ENCODE measurements around the gene PLCD4. TPM values are rescaled to one million over a fixed set of nuclear protein-coding genes. Genes with fewer than 3 reads are reported as not detected.
A peak's percentile ranks its signal among the peaks of the same experiment; 100 is the strongest.

The PLCD4 gene
- total and polyA plus RNA-seq, 10 of the 15 experiments (the other 5 are each of a cell fraction or from before 2014, with no cell fraction given), result under 0.01 to 1.5 (median 0.23) TPM; not detected in 2

DNA sequence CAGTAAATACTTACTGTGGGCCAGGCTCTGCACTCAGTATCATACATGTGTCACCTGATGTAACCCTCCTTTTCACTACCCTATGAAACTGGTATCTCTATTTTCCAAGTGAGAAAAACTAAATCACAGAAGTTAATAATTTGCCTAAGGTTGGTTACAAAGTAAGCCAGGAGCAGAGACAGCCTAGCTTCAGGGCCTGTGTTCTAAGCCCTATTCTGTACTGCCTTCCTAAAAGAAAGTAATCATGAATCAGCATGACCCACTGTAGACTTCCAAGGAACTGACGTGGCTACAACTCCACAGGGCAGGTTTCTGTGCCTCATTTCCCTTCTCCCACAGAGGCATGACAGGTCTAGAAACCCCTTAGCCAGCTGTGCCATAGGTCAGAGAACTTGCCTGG is 37.4 kb downstream of the PLCD4 start:
- ChIA-PET RAD21 (ENCODE audit: unreplicated experiment) (no interaction called here), POLR2A (no interaction called here), CTCF (interaction anchor here (1.1 to 1.2 kb wide), 2 partner anchors 67 to 207 kb away, joined by 3 read pairs; no protein-coding TSS in a partner anchor), SMC1A (ENCODE audit: uncharacterized antibody, unreplicated experiment) (interaction anchor here (1.3 kb wide), 1 partner anchor 128 kb away, joined by 4 read pairs; no protein-coding TSS in a partner anchor)
- DNase-seq (ENCODE audit: low read depth, low spot score) (no peak), FAIRE-seq (no peak), ATAC-seq (peak; percentile 21)
- Histone ChIP-seq H3K4me3 (no peak overlapping the region), H2AFZ (ENCODE audit: control insufficient read depth, low read depth, low read length) (no peak overlapping the region), H4K20me1 (ENCODE audit: control insufficient read depth, insufficient read depth) (no peaks in the 10 kb centered on the region), H3K79me2 (ENCODE audit: control insufficient read depth, insufficient read depth, low read length) (peaks cover 2% of the 10 kb centered on the region; the same call in 1 of the 2 replicates), H3K4me2 (ENCODE audit: control insufficient read depth, insufficient read depth) (no peak overlapping the region), H3K27ac (ENCODE audit: control insufficient read depth, insufficient read depth) (no peak overlapping the region), H3K9ac (ENCODE audit: control insufficient read depth, insufficient read depth, low read length) (no peak overlapping the region), H3K9me3 (replicated peaks; ENCODE audit: control insufficient read depth, insufficient read depth, low read length) (no peaks in the 10 kb centered on the region), H3K36me3 (ENCODE audit: control insufficient read depth in 2 of 2, insufficient read depth in 2 of 2, low read length in 1 of 2) (peaks cover 34 to 35% of the 10 kb centered on the region in 2 experiments), H3K4me1 (ENCODE audit: control insufficient read depth, insufficient read depth, low read length) (no peaks in the 10 kb centered on the region), H3K27me3 (replicated peaks in 1 of 2; ENCODE audit: control insufficient read depth in 2 of 2, insufficient read depth in 2 of 2, low read length in 1 of 2) (no peaks in the 10 kb centered on the region)
- intact Hi-C loops (cut with micrococcal nuclease; ENCODE audit: unreplicated experiment) (no loop called here), in situ Hi-C loops (cut with MboI) (loop anchor here (5.0 kb wide), 1 partner anchor 238 kb away; no protein-coding TSS in a partner anchor)
- TF ChIP-seq JUND (IDR thresholded peaks at IDR 0.05; ENCODE audit: low read depth, low read length), result no peak
- TF ChIP-seq TBL1XR1 (IDR thresholded peaks at IDR 0.05; ENCODE audit: low read depth, low read length), result no peak
- TF ChIP-seq, protein P1, sequence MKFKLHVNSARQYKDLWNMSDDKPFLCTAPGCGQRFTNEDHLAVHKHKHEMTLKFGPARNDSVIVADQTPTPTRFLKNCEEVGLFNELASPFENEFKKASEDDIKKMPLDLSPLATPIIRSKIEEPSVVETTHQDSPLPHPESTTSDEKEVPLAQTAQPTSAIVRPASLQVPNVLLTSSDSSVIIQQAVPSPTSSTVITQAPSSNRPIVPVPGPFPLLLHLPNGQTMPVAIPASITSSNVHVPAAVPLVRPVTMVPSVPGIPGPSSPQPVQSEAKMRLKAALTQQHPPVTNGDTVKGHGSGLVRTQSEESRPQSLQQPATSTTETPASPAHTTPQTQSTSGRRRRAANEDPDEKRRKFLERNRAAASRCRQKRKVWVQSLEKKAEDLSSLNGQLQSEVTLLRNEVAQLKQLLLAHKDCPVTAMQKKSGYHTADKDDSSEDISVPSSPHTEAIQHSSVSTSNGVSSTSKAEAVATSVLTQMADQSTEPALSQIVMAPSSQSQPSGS (IDR thresholded peaks at IDR 0.05; ENCODE audit: low read length), result no peak
- TF ChIP-seq PAX5 (IDR thresholded peaks at IDR 0.05; ENCODE audit: borderline replicate concordance, low read depth, low read length), result no peak
- no peak for TF ChIP-seq EED (IDR thresholded peaks at IDR 0.05; ENCODE audit: low read depth)
- no peak for TF ChIP-seq MEF2A (IDR thresholded peaks at IDR 0.05; ENCODE audit: insufficient read depth, low read depth, low read length)
- no peak for TF ChIP-seq MTA3 (IDR thresholded peaks at IDR 0.05; ENCODE audit: borderline replicate concordance, low read length)
- TF ChIP-seq RFX5 (IDR thresholded peaks at IDR 0.05; ENCODE audit: low read depth, low read length), result no peak
- TF ChIP-seq RUNX3 (IDR thresholded peaks at IDR 0.05; ENCODE audit: low read length), result no peak
- TF ChIP-seq ZNF207 (IDR thresholded peaks at IDR 0.05; ENCODE audit: borderline replicate concordance), result no peak
- TF ChIP-seq SKIL (IDR thresholded peaks at IDR 0.05; ENCODE audit: low read depth, poor library complexity, severe bottlenecking), result no peak
- TF ChIP-seq, protein P2, sequence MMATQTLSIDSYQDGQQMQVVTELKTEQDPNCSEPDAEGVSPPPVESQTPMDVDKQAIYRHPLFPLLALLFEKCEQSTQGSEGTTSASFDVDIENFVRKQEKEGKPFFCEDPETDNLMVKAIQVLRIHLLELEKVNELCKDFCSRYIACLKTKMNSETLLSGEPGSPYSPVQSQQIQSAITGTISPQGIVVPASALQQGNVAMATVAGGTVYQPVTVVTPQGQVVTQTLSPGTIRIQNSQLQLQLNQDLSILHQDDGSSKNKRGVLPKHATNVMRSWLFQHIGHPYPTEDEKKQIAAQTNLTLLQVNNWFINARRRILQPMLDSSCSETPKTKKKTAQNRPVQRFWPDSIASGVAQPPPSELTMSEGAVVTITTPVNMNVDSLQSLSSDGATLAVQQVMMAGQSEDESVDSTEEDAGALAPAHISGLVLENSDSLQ (IDR thresholded peaks at IDR 0.05), result no peak
- TF ChIP-seq NFIC (IDR thresholded peaks at IDR 0.05; ENCODE audit: low read depth, low read length), result no peak
- no TSS peak for BruUV-seq (replicated peaks)
- WGBS (ENCODE audit: insufficient coverage, insufficient replicate concordance, low lambda C conversion rate, missing lambda C conversion rate), result 100% methylated on average over 1 of the region's 1 CpG

All from GM12878 (cell line).